Osteoblast (primary cell): ENCODE results near the gene F2R. TPM values are rescaled to one million over a fixed set of nuclear protein-coding genes. Genes with fewer than 3 reads are reported as not detected.

Experiments used
- DNase-seq: peaks from one replicate; pipeline ENCODE4 v3.0.0; 2011; ENCODE audit warnings: low spot score, mixed read lengths; ENCODE audit not compliant: insufficient read length; ENCODE audit errors: missing footprints
- H2AFZ ChIP-seq: 2 replicates; pipeline ENCODE4 v1.6.0; 2011; ENCODE audit warnings: mild to moderate bottlenecking, low read length
- H3K27ac ChIP-seq: 2 replicates; pipeline ENCODE4 v1.5.1; 2011; ENCODE audit warnings: mild to moderate bottlenecking, low read depth, low read length, moderate library complexity
- H3K27me3 ChIP-seq: 2 replicates; pipeline ENCODE4 v1.6.0; 2012; ENCODE audit warnings: mild to moderate bottlenecking, control low read depth, inconsistent platforms, low read length, moderate library complexity; ENCODE audit not compliant: insufficient read depth
- H3K36me3 ChIP-seq: 2 replicates; pipeline ENCODE4 v1.5.1; 2011; ENCODE audit warnings: mild to moderate bottlenecking, low read length, control low read depth, moderate library complexity; ENCODE audit not compliant: insufficient read depth
- H3K4me1 ChIP-seq: 2 replicates; pipeline ENCODE4 v1.5.1; 2011; ENCODE audit warnings: mild to moderate bottlenecking, low read length, control low read depth, moderate library complexity; ENCODE audit not compliant: insufficient read depth
- H3K4me2 ChIP-seq: 2 replicates; pipeline ENCODE4 v1.6.0; 2011; ENCODE audit warnings: mild to moderate bottlenecking, low read length; ENCODE audit not compliant: insufficient read depth
- H3K4me3 ChIP-seq: fragments of 200-600 bp; sonication (generic); 3 replicates; pipeline ENCODE4 v1.5.1; 2012; ENCODE audit warnings: mild to moderate bottlenecking, low read length, inconsistent platforms; ENCODE audit not compliant: insufficient read depth
- H3K79me2 ChIP-seq: 2 replicates; pipeline ENCODE4 v1.6.0; 2012; ENCODE audit warnings: mild to moderate bottlenecking, low read length, control low read depth, inconsistent platforms; ENCODE audit not compliant: insufficient read depth
- H3K9me3 ChIP-seq: 2 replicates; pipeline ENCODE4 v1.5.1; 2011; ENCODE audit warnings: low read depth, low read length, control low read depth
- H4K20me1 ChIP-seq: 2 replicates; pipeline ENCODE4 v1.6.0; 2012; ENCODE audit warnings: mild to moderate bottlenecking, low read length, control low read depth; ENCODE audit not compliant: insufficient read depth
- total RNA-seq: library from RNA; depleted of rRNA; stranded (reverse); fragments of >200 nt; gene quantifications from 2 replicates; pipeline ENCODE4 v1.2.3, GENCODE V29; 2012
- TF ChIP-seq, protein P1 (sequence below): IDR thresholded peaks from 2 replicates; pipeline ENCODE4 v1.5.1; 2011; ENCODE audit warnings: mild to moderate bottlenecking, low read depth, low read length, moderate library complexity; ENCODE audit errors: extremely low read depth

Gene F2R
- total RNA-seq, 1 donor, result 38.7 TPM

DNA sequence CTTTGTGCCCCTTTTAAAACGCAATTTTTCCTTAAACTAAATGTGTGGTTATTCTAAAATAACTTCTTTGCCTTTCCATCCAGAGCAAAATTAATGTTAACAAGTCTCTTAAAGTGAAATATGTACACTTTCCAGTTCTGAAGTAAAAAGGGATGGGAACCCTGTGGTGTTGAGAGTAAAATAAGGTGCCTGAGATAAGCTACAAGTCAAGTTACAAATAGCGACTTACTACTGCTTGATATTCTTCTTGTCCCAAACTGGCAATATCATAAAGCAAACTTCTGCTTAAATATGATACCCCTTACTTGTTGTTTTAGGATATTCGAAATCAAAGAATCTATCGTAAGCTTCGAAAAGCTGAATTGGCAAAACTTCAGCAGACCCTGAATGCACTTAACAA is 18.3 kb upstream of the F2R start:
- H3K36me3 ChIP-seq, result no peaks in the 10 kb centered on the region
- H3K4me1 ChIP-seq, result peaks cover 8% of the 10 kb centered on the region
- H2AFZ ChIP-seq, result no peak overlapping the region
- no peaks in the 10 kb centered on the region for H3K9me3 ChIP-seq
- TF ChIP-seq, protein P1, sequence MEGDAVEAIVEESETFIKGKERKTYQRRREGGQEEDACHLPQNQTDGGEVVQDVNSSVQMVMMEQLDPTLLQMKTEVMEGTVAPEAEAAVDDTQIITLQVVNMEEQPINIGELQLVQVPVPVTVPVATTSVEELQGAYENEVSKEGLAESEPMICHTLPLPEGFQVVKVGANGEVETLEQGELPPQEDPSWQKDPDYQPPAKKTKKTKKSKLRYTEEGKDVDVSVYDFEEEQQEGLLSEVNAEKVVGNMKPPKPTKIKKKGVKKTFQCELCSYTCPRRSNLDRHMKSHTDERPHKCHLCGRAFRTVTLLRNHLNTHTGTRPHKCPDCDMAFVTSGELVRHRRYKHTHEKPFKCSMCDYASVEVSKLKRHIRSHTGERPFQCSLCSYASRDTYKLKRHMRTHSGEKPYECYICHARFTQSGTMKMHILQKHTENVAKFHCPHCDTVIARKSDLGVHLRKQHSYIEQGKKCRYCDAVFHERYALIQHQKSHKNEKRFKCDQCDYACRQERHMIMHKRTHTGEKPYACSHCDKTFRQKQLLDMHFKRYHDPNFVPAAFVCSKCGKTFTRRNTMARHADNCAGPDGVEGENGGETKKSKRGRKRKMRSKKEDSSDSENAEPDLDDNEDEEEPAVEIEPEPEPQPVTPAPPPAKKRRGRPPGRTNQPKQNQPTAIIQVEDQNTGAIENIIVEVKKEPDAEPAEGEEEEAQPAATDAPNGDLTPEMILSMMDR, result no peak
- no peaks in the 10 kb centered on the region for H3K79me2 ChIP-seq
- DNase-seq, result no peak
- H4K20me1 ChIP-seq, result no peaks in the 10 kb centered on the region
- no peak overlapping the region for H3K4me2 ChIP-seq
- H3K27ac ChIP-seq, result no peak overlapping the region
- no peaks in the 10 kb centered on the region for H3K27me3 ChIP-seq
- H3K4me3 ChIP-seq, result no peak overlapping the region

DNA sequence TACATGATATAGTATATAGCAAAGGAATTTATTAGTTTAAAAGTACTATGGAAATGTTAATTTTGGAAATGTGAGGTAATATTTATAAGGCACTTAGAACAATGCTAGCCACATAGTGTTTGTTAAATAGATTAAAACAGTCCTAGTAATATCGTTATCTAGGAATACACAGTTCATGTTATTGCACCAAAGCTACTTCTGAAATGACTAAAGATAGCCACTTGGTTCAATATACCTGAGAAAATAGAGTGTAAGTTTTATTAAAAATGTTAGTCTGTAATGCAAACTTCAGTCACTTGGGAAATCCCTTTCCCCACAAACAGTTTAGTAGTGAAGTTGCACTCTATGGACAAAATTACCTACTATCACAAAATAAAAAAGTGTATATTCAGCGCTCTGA is 15.4 kb upstream of the F2R start:
- no peaks in the 10 kb centered on the region for H3K9me3 ChIP-seq
- no peak overlapping the region for H3K4me2 ChIP-seq
- DNase-seq, result no peak
- no peak overlapping the region for H3K4me3 ChIP-seq
- H4K20me1 ChIP-seq, result no peaks in the 10 kb centered on the region
- peaks cover 4% of the 10 kb centered on the region for H3K27me3 ChIP-seq
- H3K36me3 ChIP-seq, result no peaks in the 10 kb centered on the region
- TF ChIP-seq, protein P1, result no peak
- no peak overlapping the region for H2AFZ ChIP-seq
- no peaks in the 10 kb centered on the region for H3K79me2 ChIP-seq
- peaks cover 8% of the 10 kb centered on the region for H3K4me1 ChIP-seq
- H3K27ac ChIP-seq, result no peak overlapping the region

DNA sequence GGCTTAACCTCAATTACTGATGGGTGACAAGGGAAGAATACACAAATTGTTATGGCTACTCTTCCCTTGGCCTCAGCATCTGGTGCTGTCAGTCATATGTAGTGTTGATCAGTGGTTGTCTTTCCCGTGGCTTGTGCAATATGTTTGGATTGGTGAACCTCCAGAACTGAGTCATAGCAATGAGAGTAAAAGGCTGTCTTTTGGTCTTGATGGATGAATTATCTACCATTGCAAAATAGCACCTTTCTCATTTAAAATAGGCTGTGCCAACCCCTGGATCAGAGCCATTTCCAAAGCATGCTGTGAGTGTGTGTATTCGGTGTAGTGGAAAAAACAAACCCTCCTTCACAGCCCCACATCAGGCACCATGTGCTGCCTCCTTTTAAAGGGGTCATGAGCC is 14.6 kb upstream of the F2R start:
- no peak overlapping the region for H3K4me2 ChIP-seq
- no peaks in the 10 kb centered on the region for H4K20me1 ChIP-seq
- H2AFZ ChIP-seq, result no peak overlapping the region
- no peaks in the 10 kb centered on the region for H3K36me3 ChIP-seq
- no peaks in the 10 kb centered on the region for H3K9me3 ChIP-seq
- TF ChIP-seq, protein P1, result no peak
- no peak overlapping the region for H3K4me3 ChIP-seq
- H3K79me2 ChIP-seq, result no peaks in the 10 kb centered on the region
- peaks cover 6% of the 10 kb centered on the region for H3K27me3 ChIP-seq
- peaks cover 8% of the 10 kb centered on the region for H3K4me1 ChIP-seq
- H3K27ac ChIP-seq, result no peak overlapping the region
- DNase-seq, result no peak

DNA sequence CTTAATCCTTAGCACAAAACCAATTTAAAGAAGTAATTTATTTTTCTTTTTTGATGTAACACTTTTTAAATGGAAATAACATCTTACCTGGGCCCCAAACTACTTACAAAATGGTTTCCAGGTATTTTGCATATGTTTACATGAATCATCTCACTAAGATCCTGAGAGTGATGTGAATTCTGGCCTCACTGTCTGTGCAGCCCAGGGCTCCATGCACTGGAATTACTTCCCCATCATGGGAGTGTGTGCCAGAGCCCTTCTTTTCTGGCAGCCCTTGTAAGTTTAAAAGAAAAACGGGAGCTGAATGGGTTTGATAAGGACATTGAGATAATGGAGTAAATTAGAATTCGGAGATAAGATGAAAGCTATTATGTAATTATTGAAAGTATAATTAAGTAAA is 12.2 kb upstream of the F2R start:
- Histone ChIP-seq H2AFZ (no peak overlapping the region), H3K4me3 (no peak overlapping the region), H3K79me2 (no peaks in the 10 kb centered on the region), H3K9me3 (no peaks in the 10 kb centered on the region), H3K36me3 (no peaks in the 10 kb centered on the region), H3K4me1 (peaks cover 8% of the 10 kb centered on the region), H3K27ac (no peak overlapping the region), H3K4me2 (no peak overlapping the region), H4K20me1 (no peaks in the 10 kb centered on the region), H3K27me3 (peaks cover 6% of the 10 kb centered on the region)
- no peak for DNase-seq
- TF ChIP-seq, protein P1, result no peak
